HCT116 (cell line): Measurements from ENCODE around the gene NEUROD4.

Experiments used
- CTCF ChIP-seq, 3 experiments: fragments of 200-600 bp in 1 of 3; sonication (generic) in 1 of 3; IDR thresholded peaks in 2 of 3; conservative IDR thresholded peaks in 1 of 3; 2 replicates each; pipeline ENCODE4 v1.5.1; 2012 to 2017; ENCODE audit warnings: low read depth in 2 of 3, low read length in 2 of 3, antibody characterized with exemption in 1 of 3, borderline replicate concordance in 1 of 3, control low read depth in 1 of 3, mild to moderate bottlenecking in 1 of 3, mixed read lengths in 1 of 3, mixed run types in 1 of 3, moderate library complexity in 1 of 3; ENCODE audit not compliant: insufficient read depth in 1 of 3
- EZH2 ChIP-seq: fragments of 200-600 bp; sonication (generic); IDR thresholded peaks from 2 replicates; pipeline ENCODE4 v1.6.1; 2017; ENCODE audit warnings: antibody characterized with exemption, mixed run types
- FOSL1 ChIP-seq: IDR thresholded peaks from 2 replicates; pipeline ENCODE4 v1.6.1; 2012; ENCODE audit warnings: low read depth
- MAX ChIP-seq: IDR thresholded peaks from 2 replicates; pipeline ENCODE4 v1.6.1; 2012
- POLR2A ChIP-seq: IDR thresholded peaks from 2 replicates; pipeline ENCODE4 v1.7.0; 2011; ENCODE audit warnings: borderline replicate concordance; ENCODE audit not compliant: insufficient read depth, insufficient read length; ENCODE audit errors: extremely low read depth
- POLR2AphosphoS5 ChIP-seq: IDR thresholded peaks from 2 replicates; pipeline ENCODE4 v1.6.1; 2011; ENCODE audit warnings: mild to moderate bottlenecking, low read depth, low read length, moderate library complexity
- RAD21 ChIP-seq: IDR thresholded peaks from 2 replicates; pipeline ENCODE4 v1.6.1; 2012; ENCODE audit warnings: low read depth, mild to moderate bottlenecking
- SIN3A ChIP-seq: IDR thresholded peaks from 2 replicates; pipeline ENCODE4 v1.6.1; 2012; ENCODE audit warnings: low read depth
- ZFX ChIP-seq: fragments of 450-650 bp; IDR thresholded peaks from 2 replicates; pipeline ENCODE4 v1.6.1; 2017

- TF ChIP-seq POLR2AphosphoS5: no peak
- TF ChIP-seq ZFX: no peak
- TF ChIP-seq SIN3A: no peak
- TF ChIP-seq MAX: no peak
- no peak for TF ChIP-seq CTCF (IDR thresholded peaks at IDR 0.05 in 2 of 3, conservative IDR thresholded peaks at IDR 0.05 in 1 of 3; ENCODE audit: borderline replicate concordance in 1 of 3, insufficient read depth in 1 of 3, low read depth in 2 of 3, low read length in 2 of 3)
- TF ChIP-seq EZH2: no peak
- no peak for TF ChIP-seq POLR2A
- no peak for TF ChIP-seq RAD21
- no peak for TF ChIP-seq FOSL1
These were observed 23.8 kb downstream of the NEUROD4 start for GRCh38 chr12:55043542-55043941.
